ENCODE data around the gene ARFGAP3.
A peak's percentile ranks its signal among the peaks of the same experiment; 100 is the strongest.

ARFGAP3 gene

GRCh38 chr22:42857845-42858481, 890 bp upstream of the ARFGAP3 start:
- no peak for DNase-seq

- DNase-seq, result peak; percentile 45
Measured at GRCh38 chr22:42856179-42856864, 751 bp downstream of the ARFGAP3 start.

GRCh38 chr22:42855721-42856120, 1.4 kb downstream of the ARFGAP3 start:
- DNase-seq, result no peak

- DNase-seq, result no peak
Measured at GRCh38 chr22:42855211-42855610, 1.9 kb downstream of the ARFGAP3 start.

- DNase-seq, result no peak
Measured at GRCh38 chr22:42848941-42849550, 8.0 kb downstream of the ARFGAP3 start.

- DNase-seq, result no peak
Measured at GRCh38 chr22:42847110-42847509, 10.0 kb downstream of the ARFGAP3 start.

GRCh38 chr22:42844756-42845155, 12.3 kb downstream of the ARFGAP3 start:
- no peak for DNase-seq

GRCh38 chr22:42842658-42843370, 14.3 kb downstream of the ARFGAP3 start:
- no peak for DNase-seq

- DNase-seq, result no peak
Measured at GRCh38 chr22:42841444-42841843, 15.6 kb downstream of the ARFGAP3 start.

GRCh38 chr22:42837556-42837955, 19.5 kb downstream of the ARFGAP3 start:
- no peak for DNase-seq

GRCh38 chr22:42836026-42836425, 21.0 kb downstream of the ARFGAP3 start:
- no peak for DNase-seq

GRCh38 chr22:42834177-42834949, 22.7 kb downstream of the ARFGAP3 start:
- no peak for DNase-seq

GRCh38 chr22:42833104-42833503, 24.0 kb downstream of the ARFGAP3 start:
- no peak for DNase-seq

GRCh38 chr22:42831712-42832111, 25.4 kb downstream of the ARFGAP3 start:
- DNase-seq, result no peak

GRCh38 chr22:42830161-42830560, 26.9 kb downstream of the ARFGAP3 start:
- no peak for DNase-seq

GRCh38 chr22:42829302-42829701, 27.8 kb downstream of the ARFGAP3 start:
- no peak for DNase-seq

GRCh38 chr22:42825796-42826195, 31.3 kb downstream of the ARFGAP3 start:
- DNase-seq, result no peak

- DNase-seq, result no peak
Measured at GRCh38 chr22:42821386-42821785, 35.7 kb downstream of the ARFGAP3 start.

GRCh38 chr22:42820045-42820763, 36.9 kb downstream of the ARFGAP3 start:
- no peak for DNase-seq

- DNase-seq, result no peak
Measured at GRCh38 chr22:42819412-42820044, 37.5 kb downstream of the ARFGAP3 start.

- no peak for DNase-seq
Measured at GRCh38 chr22:42817556-42817955, 39.5 kb downstream of the ARFGAP3 start.

GRCh38 chr22:42816336-42816735, 40.7 kb downstream of the ARFGAP3 start:
- DNase-seq, result no peak
